Measurements from ENCODE around the gene SPP1.
"Not testable (repeated sequence)": the region's sequence is repeated elsewhere in the genome, so short reads cannot be mapped to it uniquely, and the experiment has no call there.

Gene SPP1

GRCh38 chr4:87999191-87999691, 23.7 kb downstream of the SPP1 start:
- not testable (repeated sequence) for DNase-seq

- DNase-seq, result no peak
Observed at GRCh38 chr4:88001871-88002270, 26.4 kb downstream of the SPP1 start.

- DNase-seq, result peak in 1 of 3 experiments; percentile 50
Observed at GRCh38 chr4:88002786-88003185, 27.3 kb downstream of the SPP1 start.

- no peak for DNase-seq
Observed at GRCh38 chr4:88003261-88003660, 27.7 kb downstream of the SPP1 start.

GRCh38 chr4:88005076-88005475, 29.6 kb downstream of the SPP1 start:
- DNase-seq, result no peak

GRCh38 chr4:88005946-88006345, 30.4 kb downstream of the SPP1 start:
- DNase-seq, result no peak

- DNase-seq, result no peak
Observed at GRCh38 chr4:88006956-88007303, 31.4 kb downstream of the SPP1 start.

- DNase-seq, result peak; percentile 81 to 86 (median 85)
Observed at GRCh38 chr4:88007304-88008121, 32.0 kb downstream of the SPP1 start, which contains the start of gene PKD2. TSS of gene PKD2 (plus strand) at chr4:88007635. CDS start at chr4:88007734, 99 bp downstream.

GRCh38 chr4:88008122-88008742, 32.7 kb downstream of the SPP1 start:
- peak; percentile 38 to 85 (median 74) for DNase-seq

- DNase-seq, result no peak
Observed at GRCh38 chr4:88008743-88009171, 33.2 kb downstream of the SPP1 start.

- no peak for DNase-seq
Observed at GRCh38 chr4:88009871-88010270, 34.4 kb downstream of the SPP1 start.

- no peak for DNase-seq
Observed at GRCh38 chr4:88010966-88011365, 35.5 kb downstream of the SPP1 start.

- DNase-seq, result no peak
Observed at GRCh38 chr4:88012647-88013046, 37.1 kb downstream of the SPP1 start.

GRCh38 chr4:88014386-88014905, 38.9 kb downstream of the SPP1 start:
- no peak for DNase-seq

- DNase-seq, result no peak
Observed at GRCh38 chr4:88015659-88016295, 40.3 kb downstream of the SPP1 start.

- DNase-seq, result no peak
Observed at GRCh38 chr4:88017516-88018297, 42.2 kb downstream of the SPP1 start.

GRCh38 chr4:88018466-88018865, 43.0 kb downstream of the SPP1 start:
- peak in 1 of 3 experiments; percentile 17 for DNase-seq

- no peak for DNase-seq
Observed at GRCh38 chr4:88021824-88022223, 46.3 kb downstream of the SPP1 start.

GRCh38 chr4:88022289-88022688, 46.8 kb downstream of the SPP1 start:
- no peak for DNase-seq

- DNase-seq, result not testable (repeated sequence)
Observed at GRCh38 chr4:88025868-88026661, 50.6 kb downstream of the SPP1 start.

Measured in NCI-H1417 (cell line).